ENCODE measurements around the gene RRP1.

Gene RRP1

DNA sequence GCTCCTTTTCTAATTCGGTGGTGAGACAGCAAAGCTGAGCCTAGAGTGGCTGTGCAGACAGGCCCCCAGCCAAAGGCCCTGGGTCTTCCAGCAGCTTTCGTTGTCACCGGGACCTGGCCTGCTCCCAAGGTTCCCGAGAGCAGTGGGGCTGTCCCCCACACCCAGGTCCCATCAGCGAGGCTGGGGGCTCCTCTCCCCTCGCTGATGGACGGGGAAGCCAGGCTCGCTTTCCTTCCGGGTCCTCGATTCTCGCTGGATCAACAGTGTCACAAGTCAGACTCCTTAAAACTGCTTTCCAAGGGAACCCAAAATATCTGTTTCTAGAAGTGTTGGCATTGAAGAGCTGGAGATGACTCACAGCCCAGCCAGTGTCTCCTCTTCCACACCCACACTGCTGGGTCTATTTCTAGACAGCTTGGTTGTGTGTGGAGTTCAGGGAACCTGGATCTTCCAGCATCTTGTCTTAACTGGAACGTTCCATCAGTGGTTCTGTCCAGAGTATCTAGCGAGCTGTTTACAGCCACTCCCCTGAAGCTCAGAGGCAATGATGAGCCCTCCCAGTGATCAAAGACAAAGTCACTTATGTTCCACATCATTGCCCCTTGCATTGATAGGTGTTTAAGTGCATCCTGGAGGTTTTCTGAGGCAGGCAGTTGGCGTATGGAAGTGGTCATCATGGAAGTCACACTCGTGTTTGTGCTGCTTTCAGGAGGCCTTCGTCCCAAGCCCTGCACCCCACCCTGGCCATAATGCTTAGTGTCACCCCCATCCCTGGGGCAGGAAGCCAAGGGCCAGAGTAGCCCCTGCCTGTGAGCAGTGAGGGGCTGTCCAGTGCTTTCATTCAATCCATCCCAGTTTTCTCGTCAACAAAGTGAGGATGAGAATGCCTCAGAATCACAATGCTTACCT is 35.2 kb downstream of the RRP1 start:
- Histone ChIP-seq H3K36me3 (ENCODE audit: insufficient read depth, low read length) (no peaks in the 10 kb centered on the region), H3K27me3 (ENCODE audit: insufficient read depth, low read length) (no peaks in the 10 kb centered on the region), H3K9ac (ENCODE audit: low read depth, low read length) (no peak overlapping the region), H3K4me3 (ENCODE audit: low read length) (no peak overlapping the region), H3K27ac (ENCODE audit: low read depth, low read length) (no peak overlapping the region), H3K9me3 (ENCODE audit: insufficient read depth, low read depth, low read length) (no peaks in the 10 kb centered on the region), H3K4me1 (ENCODE audit: insufficient read depth, low read length) (no peaks in the 10 kb centered on the region)
- 91% methylated on average over 17 of the region's 17 CpGs for WGBS

DNA sequence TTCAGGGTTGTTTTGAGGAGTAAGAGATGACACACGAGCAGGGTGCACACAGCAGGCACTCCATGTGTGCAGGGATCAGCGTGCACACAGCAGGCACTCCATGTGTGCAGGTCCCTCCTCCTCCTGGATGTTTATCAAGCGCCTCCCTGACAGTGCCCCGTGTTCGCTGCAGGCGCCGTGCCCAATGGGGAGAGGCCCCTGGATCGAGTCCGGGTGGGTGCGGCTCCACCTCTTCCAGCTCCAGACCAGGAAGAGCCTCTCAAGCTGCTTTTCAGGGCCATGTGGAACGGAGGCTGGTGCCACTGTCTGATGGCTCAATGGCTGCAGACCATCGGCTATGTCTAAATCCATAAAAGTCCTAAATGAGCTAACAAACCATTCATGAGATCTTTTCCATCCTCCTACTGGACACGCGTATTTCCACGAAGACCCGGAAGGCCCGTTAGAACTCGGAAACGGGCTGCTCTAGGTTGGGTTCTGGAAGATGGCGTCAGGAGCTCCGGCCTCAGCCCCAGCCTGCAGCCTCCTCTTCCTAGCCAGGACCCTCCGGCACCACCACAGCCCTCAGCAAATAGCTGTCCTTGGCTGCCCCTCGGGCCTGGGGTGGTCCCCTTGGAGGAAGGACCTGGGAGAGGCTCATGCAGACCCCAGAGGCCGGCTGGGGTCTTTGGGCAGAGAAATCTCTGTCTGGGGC is 36.0 kb downstream of the RRP1 start:
- H3K36me3 ChIP-seq (ENCODE audit: insufficient read depth, low read length) = no peaks in the 10 kb centered on the region
- H3K27me3 ChIP-seq (ENCODE audit: insufficient read depth, low read length) = no peaks in the 10 kb centered on the region
- H3K27ac ChIP-seq (ENCODE audit: low read depth, low read length) = no peak overlapping the region
- H3K9ac ChIP-seq (ENCODE audit: low read depth, low read length) = no peak overlapping the region
- H3K4me3 ChIP-seq (ENCODE audit: low read length) = no peak overlapping the region
- H3K4me1 ChIP-seq (ENCODE audit: insufficient read depth, low read length) = no peaks in the 10 kb centered on the region
- WGBS = 94% methylated on average over 24 of the region's 24 CpGs
- no peaks in the 10 kb centered on the region for H3K9me3 ChIP-seq (ENCODE audit: insufficient read depth, low read depth, low read length)

DNA sequence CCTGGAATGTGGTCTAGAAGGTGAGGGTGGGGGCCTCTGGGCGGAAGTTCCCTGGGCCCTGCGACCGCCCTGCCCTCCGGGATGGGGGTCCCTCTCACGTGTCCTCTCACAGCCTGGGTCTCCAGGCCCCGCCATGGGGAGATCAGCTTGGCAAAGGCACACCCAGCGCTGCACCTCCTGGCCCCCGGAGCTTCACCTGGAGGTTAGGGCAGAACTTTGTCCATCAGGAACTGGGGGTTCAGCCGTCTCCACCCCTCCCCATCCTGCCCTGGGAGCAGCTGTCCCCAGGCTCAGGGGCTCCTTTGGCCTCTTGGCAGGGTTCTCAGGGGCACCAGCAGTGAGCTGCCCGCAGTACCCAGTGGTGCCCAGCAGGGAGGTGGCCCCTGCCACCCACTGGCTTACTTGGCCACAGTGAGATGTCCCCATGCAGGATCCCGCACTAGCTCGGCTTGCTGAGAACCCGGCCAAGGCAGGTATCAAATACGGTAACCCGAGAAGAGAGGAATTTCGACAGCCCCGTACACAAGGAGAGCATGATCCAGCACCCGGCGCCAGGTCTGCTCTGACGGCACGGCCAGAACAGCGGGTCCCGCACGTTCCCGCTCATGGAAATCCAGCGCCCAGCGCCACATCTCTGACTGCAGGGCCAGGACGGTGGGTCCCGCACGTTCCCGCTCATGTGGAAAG is 36.7 kb downstream of the RRP1 start:
- H3K9me3 ChIP-seq (ENCODE audit: insufficient read depth, low read depth, low read length) = no peaks in the 10 kb centered on the region
- H3K4me1 ChIP-seq (ENCODE audit: insufficient read depth, low read length) = no peaks in the 10 kb centered on the region
- no peak overlapping the region for H3K27ac ChIP-seq (ENCODE audit: low read depth, low read length)
- no peaks in the 10 kb centered on the region for H3K36me3 ChIP-seq (ENCODE audit: insufficient read depth, low read length)
- no peak overlapping the region for H3K4me3 ChIP-seq (ENCODE audit: low read length)
- WGBS = 84% methylated on average over 31 of the region's 31 CpGs
- H3K27me3 ChIP-seq (ENCODE audit: insufficient read depth, low read length) = no peaks in the 10 kb centered on the region
- no peak overlapping the region for H3K9ac ChIP-seq (ENCODE audit: low read depth, low read length)

DNA sequence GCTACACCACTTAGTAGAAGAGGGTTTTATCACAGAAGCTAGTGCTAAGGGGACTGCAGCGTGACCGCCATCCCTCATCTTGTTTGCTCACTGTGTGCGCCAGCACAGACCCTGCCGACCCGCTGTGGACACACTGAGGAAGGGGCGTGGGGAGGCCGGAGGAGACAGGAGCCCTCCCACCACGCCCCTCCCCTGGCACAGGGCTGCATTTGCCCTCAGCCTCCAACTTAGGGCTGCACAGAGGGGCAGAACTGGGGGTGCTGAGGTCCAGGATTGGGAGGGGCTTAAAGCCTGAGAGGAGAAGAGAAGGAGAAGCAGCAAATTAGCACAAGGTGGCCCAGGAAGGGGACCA is 37.2 kb downstream of the RRP1 start:
- H3K27ac ChIP-seq (ENCODE audit: low read depth, low read length) = no peak overlapping the region
- no peaks in the 10 kb centered on the region for H3K9me3 ChIP-seq (ENCODE audit: insufficient read depth, low read depth, low read length)
- H3K4me3 ChIP-seq (ENCODE audit: low read length) = no peak overlapping the region
- no peaks in the 10 kb centered on the region for H3K4me1 ChIP-seq (ENCODE audit: insufficient read depth, low read length)
- WGBS = 90% methylated on average over 8 of the region's 8 CpGs
- no peak overlapping the region for H3K9ac ChIP-seq (ENCODE audit: low read depth, low read length)
- no peaks in the 10 kb centered on the region for H3K36me3 ChIP-seq (ENCODE audit: insufficient read depth, low read length)
- no peaks in the 10 kb centered on the region for H3K27me3 ChIP-seq (ENCODE audit: insufficient read depth, low read length)

DNA sequence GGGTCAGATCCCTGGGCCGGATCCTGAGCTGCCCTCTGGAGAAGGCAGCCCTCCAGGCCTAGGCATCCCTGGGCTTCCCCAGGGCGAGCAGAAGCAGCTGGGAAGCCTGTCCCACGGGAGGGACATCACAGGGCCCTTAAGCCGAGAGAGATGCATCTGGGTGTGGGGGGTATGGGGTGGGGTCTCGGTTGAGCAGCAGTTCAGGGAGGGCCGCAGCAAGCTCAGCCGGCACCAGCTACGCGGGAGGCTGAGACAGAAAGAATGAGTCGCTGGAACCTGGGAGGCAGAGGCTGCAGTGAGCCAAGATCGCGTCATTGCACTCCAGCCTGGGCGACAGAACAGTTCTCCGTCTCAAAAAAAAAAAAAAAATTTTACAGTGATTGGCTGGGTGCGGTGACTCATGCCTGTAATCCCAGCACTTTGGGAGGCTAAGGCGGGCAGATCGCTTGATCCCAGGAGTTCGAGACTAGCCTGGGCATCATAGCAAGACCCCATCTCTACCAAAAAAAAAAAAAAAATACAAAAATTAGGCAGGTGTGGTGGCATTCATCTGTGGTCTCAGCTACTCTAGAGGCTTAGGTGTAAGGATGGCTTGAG is 37.7 kb downstream of the RRP1 start:
- Histone ChIP-seq H3K9ac (ENCODE audit: low read depth, low read length) (no peak overlapping the region), H3K9me3 (ENCODE audit: insufficient read depth, low read depth, low read length) (no peaks in the 10 kb centered on the region), H3K4me3 (ENCODE audit: low read length) (no peak overlapping the region), H3K27ac (ENCODE audit: low read depth, low read length) (no peak overlapping the region), H3K27me3 (ENCODE audit: insufficient read depth, low read length) (no peaks in the 10 kb centered on the region), H3K36me3 (ENCODE audit: insufficient read depth, low read length) (no peaks in the 10 kb centered on the region), H3K4me1 (ENCODE audit: insufficient read depth, low read length) (no peaks in the 10 kb centered on the region)
- 93% methylated on average over 18 of the region's 18 CpGs for WGBS

DNA sequence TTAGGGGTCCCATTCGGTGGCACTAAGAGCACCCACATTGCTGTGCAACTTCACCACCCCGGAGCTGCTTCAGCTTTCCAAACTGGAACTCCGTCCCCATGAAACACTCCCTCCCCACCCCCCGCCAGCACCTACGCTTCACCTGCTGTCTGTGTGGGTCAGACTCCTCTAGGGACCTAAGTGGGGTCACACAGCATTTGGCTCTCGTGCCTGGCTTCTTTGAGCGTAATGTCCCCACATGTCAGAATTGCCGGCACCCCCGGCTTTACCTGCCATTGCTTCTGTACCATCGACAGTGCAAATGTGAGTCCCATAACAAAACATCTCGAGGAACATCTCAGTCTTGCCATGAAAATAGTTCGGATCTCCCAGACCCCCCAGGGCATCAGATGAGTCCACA is 39.8 kb downstream of the RRP1 start:
- H3K4me3 ChIP-seq (ENCODE audit: low read length) = no peak overlapping the region
- no peaks in the 10 kb centered on the region for H3K9me3 ChIP-seq (ENCODE audit: insufficient read depth, low read depth, low read length)
- no peaks in the 10 kb centered on the region for H3K4me1 ChIP-seq (ENCODE audit: insufficient read depth, low read length)
- no peaks in the 10 kb centered on the region for H3K36me3 ChIP-seq (ENCODE audit: insufficient read depth, low read length)
- no peak overlapping the region for H3K27ac ChIP-seq (ENCODE audit: low read depth, low read length)
- H3K9ac ChIP-seq (ENCODE audit: low read depth, low read length) = no peak overlapping the region
- H3K27me3 ChIP-seq (ENCODE audit: insufficient read depth, low read length) = no peaks in the 10 kb centered on the region
- 88% methylated on average over 12 of the region's 12 CpGs for WGBS

DNA sequence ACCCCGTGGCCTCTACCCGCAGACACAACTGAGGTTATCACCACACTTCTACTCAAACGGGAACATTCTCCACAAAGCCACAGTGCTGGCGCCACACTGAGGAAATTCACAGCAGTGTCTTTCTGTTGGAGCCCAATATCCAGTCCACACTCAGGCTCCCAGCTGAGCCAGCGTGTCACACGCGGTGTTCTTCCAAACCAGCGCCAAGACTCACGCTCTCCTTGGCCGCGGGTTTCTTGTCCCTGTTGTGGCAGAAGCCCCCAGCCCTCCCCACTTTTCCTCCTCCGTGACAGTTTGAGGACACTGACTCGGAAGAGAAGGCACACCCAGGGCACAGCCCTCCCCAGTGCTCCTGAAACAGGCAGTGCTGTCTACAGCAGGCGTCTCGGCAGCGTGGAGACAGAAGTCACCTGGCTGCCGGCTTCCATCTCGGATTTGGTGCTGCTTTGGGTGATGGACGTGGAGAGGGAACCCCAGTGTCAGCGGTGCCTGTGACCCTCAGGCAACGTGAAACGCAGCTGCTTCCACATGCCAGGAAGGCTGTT is 40.3 kb downstream of the RRP1 start:
- no peaks in the 10 kb centered on the region for H3K27me3 ChIP-seq (ENCODE audit: insufficient read depth, low read length)
- H3K4me1 ChIP-seq (ENCODE audit: insufficient read depth, low read length) = no peaks in the 10 kb centered on the region
- WGBS = 87% methylated on average over 22 of the region's 22 CpGs
- no peaks in the 10 kb centered on the region for H3K9me3 ChIP-seq (ENCODE audit: insufficient read depth, low read depth, low read length)
- no peaks in the 10 kb centered on the region for H3K36me3 ChIP-seq (ENCODE audit: insufficient read depth, low read length)
- no peak overlapping the region for H3K4me3 ChIP-seq (ENCODE audit: low read length)
- H3K9ac ChIP-seq (ENCODE audit: low read depth, low read length) = no peak overlapping the region
- H3K27ac ChIP-seq (ENCODE audit: low read depth, low read length) = no peak overlapping the region

DNA sequence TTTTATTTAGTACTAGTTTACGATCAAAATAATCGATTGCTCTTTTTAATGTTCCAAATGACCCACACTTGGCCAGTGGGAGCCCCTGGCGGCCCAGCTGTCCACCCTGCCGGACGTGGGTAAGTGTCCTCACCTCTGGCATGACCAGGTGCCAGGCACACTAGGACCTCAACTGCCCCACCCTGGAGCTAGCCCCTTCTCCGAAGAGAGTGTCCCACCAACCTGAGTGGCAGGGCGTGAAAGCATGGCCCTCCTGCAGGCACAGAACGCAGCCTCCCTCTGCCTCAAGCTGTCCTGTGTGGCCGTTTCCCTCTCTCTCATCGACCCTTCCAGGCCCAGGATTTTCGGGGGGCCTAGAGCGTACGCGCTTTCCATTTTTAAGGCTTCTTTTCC is 42.8 kb downstream of the RRP1 start:
- Histone ChIP-seq H3K9me3 (ENCODE audit: insufficient read depth, low read depth, low read length) (no peaks in the 10 kb centered on the region), H3K4me3 (ENCODE audit: low read length) (no peak overlapping the region), H3K27me3 (ENCODE audit: insufficient read depth, low read length) (no peaks in the 10 kb centered on the region), H3K36me3 (ENCODE audit: insufficient read depth, low read length) (no peaks in the 10 kb centered on the region), H3K4me1 (ENCODE audit: insufficient read depth, low read length) (no peaks in the 10 kb centered on the region), H3K9ac (ENCODE audit: low read depth, low read length) (no peak overlapping the region), H3K27ac (ENCODE audit: low read depth, low read length) (no peak overlapping the region)
- 92% methylated on average over 14 of the region's 14 CpGs for WGBS

DNA sequence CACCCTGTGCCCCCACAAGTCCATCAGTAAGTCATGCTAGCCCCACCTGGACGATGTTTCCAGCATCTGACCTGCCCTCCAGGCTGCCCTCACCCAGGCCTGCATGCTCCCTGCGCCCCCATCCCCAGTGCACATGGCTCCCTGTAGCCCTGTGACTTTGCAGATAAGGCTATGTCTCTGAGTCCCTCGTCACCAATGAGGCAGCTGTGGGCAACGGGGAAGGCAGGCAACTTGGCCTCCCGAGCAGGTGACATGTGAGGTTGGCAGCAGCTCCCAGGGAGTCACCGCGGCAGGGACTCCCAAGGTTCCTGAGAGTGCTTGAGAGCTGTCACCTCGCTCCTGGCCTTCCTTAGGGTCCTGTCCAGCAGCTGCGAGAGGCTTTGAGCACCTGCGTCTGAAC is 43.3 kb downstream of the RRP1 start:
- H3K9me3 ChIP-seq (ENCODE audit: insufficient read depth, low read depth, low read length) = no peaks in the 10 kb centered on the region
- WGBS = 91% methylated on average over 10 of the region's 10 CpGs

DNA sequence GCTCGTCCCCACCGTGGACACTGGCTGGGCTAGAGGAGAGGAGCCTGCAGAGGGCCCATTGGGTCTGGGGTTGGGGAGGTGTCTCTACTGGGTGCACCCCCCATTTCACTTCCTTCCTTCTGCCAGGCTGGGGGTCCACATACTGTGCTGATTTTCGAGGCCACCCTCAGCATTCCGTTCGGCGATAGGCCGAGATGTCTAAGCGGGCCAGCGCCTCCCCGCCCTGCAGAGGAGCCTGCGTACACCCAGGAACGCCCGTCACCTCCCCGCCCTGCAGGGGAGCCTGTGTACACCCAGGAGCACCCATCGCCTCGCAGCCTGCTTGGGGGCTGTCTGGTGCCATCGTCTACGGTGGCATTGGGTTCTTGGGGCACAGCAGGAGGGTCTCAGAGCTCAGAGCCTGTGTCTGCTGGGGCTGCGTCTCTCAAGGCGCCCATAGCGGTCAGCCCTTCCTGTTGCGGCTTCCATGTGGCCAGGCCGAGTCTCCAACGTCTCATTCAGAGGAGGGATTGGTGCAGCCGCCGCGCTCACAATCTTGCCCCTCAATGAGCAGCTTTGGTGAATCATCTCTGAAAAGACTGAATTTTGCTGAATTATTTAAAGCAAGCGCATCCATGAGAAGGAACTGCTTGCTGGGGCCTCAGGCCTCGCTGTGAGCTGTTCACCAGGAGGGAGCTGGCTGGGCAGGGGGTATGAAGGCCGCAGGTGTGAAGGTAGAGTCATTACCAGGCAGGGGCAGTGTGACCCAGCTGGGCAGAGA is 44.9 kb downstream of the RRP1 start:
- no peak overlapping the region for H3K9ac ChIP-seq (ENCODE audit: low read depth, low read length)
- 94% methylated on average over 30 of the region's 30 CpGs for WGBS
- no peaks in the 10 kb centered on the region for H3K36me3 ChIP-seq (ENCODE audit: insufficient read depth, low read length)

More for the DNA sequence above, 43.3 kb downstream of the RRP1 start:
- H3K9ac ChIP-seq (ENCODE audit: low read depth, low read length) = no peak overlapping the region
- H3K36me3 ChIP-seq (ENCODE audit: insufficient read depth, low read length) = no peaks in the 10 kb centered on the region
- H3K4me1 ChIP-seq (ENCODE audit: insufficient read depth, low read length) = no peaks in the 10 kb centered on the region
- no peak overlapping the region for H3K27ac ChIP-seq (ENCODE audit: low read depth, low read length)
- no peak overlapping the region for H3K4me3 ChIP-seq (ENCODE audit: low read length)
- H3K27me3 ChIP-seq (ENCODE audit: insufficient read depth, low read length) = no peaks in the 10 kb centered on the region

More for the DNA sequence above, 44.9 kb downstream of the RRP1 start:
- H3K4me3 ChIP-seq (ENCODE audit: low read length) = no peak overlapping the region
- no peaks in the 10 kb centered on the region for H3K4me1 ChIP-seq (ENCODE audit: insufficient read depth, low read length)
- no peak overlapping the region for H3K27ac ChIP-seq (ENCODE audit: low read depth, low read length)
- H3K9me3 ChIP-seq (ENCODE audit: insufficient read depth, low read depth, low read length) = no peaks in the 10 kb centered on the region
- H3K27me3 ChIP-seq (ENCODE audit: insufficient read depth, low read length) = no peaks in the 10 kb centered on the region

All from HUES64 (cell line).